ES-I3 (cell line): ENCODE data around the gene PCSK2.

Experiments used
- H3K36me3 ChIP-seq: 2 replicates; pipeline ENCODE4 v1.6.1; 2013; ENCODE audit warnings: mild to moderate bottlenecking, low read length, control low read depth, moderate library complexity; ENCODE audit not compliant: insufficient read depth
- H3K4me1 ChIP-seq: 2 replicates; pipeline ENCODE4 v1.6.1; 2013; ENCODE audit warnings: mild to moderate bottlenecking, control low read depth, low read length; ENCODE audit not compliant: insufficient read depth
- H3K9ac ChIP-seq: 2 replicates; pipeline ENCODE4 v1.6.1; 2013; ENCODE audit warnings: low read depth, mild to moderate bottlenecking, low read length, moderate library complexity
- H3K9me3 ChIP-seq: 2 replicates; pipeline ENCODE4 v1.6.1; 2013; ENCODE audit warnings: mild to moderate bottlenecking, low read length, moderate library complexity; ENCODE audit not compliant: control insufficient read depth, insufficient read depth

PCSK2 gene

GRCh38 chr20:17379651-17380050 lies 152.8 kb downstream of the PCSK2 start:
- H3K36me3 ChIP-seq: no peaks in the 10 kb centered on the region
- H3K9ac ChIP-seq: no peak overlapping the region
- peaks cover 4% of the 10 kb centered on the region for H3K4me1 ChIP-seq
- H3K9me3 ChIP-seq: no peaks in the 10 kb centered on the region

DNA sequence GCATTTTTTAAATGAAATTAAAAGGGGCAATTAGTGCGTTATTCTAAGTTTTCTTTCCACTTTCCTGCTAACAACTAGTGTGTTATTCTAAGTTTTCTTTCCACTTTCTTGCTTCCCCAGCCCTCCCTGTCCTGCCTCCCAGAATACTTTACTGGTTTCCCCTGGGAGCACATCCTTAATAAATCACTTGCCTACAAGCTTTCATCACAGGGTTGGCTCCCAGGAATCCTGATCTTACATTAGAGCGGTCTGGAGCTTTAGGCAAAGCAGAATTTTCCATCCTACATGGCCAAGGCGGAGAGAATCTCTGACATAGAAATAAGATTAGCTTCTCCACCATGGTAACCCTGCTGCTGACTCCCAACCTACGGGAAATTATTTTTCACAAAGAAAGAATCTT lies 154.0 kb downstream of the PCSK2 start:
- Histone ChIP-seq H3K36me3 (no peaks in the 10 kb centered on the region), H3K9ac (no peak overlapping the region), H3K9me3 (no peaks in the 10 kb centered on the region), H3K4me1 (peaks cover 4% of the 10 kb centered on the region)

DNA sequence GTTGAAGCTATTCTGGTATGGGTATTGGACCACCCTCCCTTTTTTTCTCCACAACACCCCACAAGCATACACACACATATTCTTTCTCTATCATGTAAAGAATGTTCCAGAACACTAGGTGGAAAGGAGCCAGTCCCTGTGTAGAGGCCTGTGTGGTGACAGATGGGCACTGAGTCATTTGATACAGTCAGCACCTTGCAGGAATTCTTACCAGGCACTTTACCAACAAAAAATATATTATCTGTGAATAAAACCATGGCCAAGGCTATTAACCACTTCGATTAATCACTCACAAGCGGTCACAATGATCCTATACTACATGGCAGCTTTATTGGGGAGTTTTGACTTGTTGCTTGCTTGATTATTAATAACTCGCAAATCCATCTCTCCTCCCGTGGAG lies 154.9 kb downstream of the PCSK2 start:
- Histone ChIP-seq H3K9me3 (no peaks in the 10 kb centered on the region), H3K9ac (no peak overlapping the region), H3K4me1 (peaks cover 4% of the 10 kb centered on the region), H3K36me3 (no peaks in the 10 kb centered on the region)

GRCh38 chr20:17385798-17386197 lies 159.0 kb downstream of the PCSK2 start:
- Histone ChIP-seq H3K36me3 (no peaks in the 10 kb centered on the region), H3K9me3 (no peaks in the 10 kb centered on the region), H3K4me1 (no peaks in the 10 kb centered on the region), H3K9ac (no peak overlapping the region)

DNA sequence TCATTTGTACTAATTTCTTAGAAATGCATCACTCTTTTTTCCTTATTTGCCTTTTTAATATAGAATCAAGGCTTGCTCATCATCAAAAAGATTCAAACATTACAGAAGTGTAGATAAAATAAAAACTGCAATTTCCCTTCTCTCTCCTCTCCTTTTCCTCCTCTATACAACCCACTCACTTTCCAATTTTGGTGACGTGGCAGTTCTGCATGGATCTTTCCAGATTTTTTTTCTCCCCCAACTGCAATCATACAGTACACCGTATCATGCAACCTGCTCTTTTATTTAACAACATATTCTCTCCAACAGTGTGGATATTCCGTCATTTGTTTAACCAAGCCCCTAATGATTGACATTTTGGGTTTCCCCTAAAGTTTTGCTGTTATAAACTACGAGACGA lies 163.8 kb downstream of the PCSK2 start:
- Histone ChIP-seq H3K36me3 (no peaks in the 10 kb centered on the region), H3K9ac (no peak overlapping the region), H3K4me1 (no peaks in the 10 kb centered on the region)

DNA sequence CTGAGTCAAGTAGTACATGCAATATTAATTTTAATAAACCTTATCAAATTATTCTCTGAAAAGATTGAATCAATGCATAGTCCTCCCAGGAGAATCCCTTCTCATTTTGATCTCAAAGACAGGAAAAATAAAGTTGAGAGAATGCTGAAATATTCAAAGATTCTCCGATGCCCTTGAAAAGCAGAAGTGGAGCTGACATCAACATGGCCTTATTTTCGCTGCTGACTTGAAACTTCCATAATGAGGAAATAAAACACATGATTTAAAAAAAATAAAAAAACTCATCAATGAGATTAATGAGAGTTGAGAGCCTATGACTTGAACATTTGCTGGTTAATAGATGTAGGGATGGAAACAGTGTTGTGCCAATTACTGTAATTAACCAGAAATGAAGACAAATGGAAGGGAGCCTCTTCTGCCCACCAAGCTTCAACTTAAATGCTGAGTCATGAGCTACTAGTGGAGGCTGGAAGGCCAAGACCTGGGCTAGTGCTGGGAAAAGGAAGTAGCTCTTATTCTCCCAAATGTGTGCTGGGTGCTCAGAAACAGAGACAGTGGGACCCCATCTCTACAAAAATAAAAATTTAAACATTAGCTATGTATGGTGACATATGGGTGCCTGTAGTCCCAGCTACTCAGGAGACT lies 164.4 kb downstream of the PCSK2 start:
- H3K9me3 ChIP-seq: no peaks in the 10 kb centered on the region
- H3K36me3 ChIP-seq: no peaks in the 10 kb centered on the region
- no peaks in the 10 kb centered on the region for H3K4me1 ChIP-seq

More for the DNA sequence above, 163.8 kb downstream of the PCSK2 start:
- no peaks in the 10 kb centered on the region for H3K9me3 ChIP-seq

DNA sequence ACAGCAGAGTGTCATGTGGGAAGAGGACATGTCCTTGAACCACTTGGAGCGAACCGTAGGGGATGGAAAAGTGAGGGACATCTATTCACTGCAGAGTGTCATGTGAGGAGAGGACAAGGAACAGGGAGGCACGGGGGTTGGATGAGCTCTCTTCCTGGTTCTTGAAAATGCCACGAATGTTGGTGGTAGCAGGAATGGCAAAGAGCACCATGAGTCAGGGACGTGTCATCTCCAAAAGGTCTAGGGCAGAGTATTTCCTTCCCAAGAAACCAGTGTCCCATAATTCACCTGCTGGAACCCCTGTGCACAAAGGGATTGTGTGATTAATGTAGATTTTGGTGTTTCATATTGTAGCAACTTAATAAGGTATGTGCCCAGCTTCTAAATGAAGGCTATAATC lies 167.6 kb downstream of the PCSK2 start:
- no peaks in the 10 kb centered on the region for H3K4me1 ChIP-seq
- no peaks in the 10 kb centered on the region for H3K36me3 ChIP-seq
- no peaks in the 10 kb centered on the region for H3K9me3 ChIP-seq
- no peak overlapping the region for H3K9ac ChIP-seq

More for the DNA sequence above, 164.4 kb downstream of the PCSK2 start:
- no peak overlapping the region for H3K9ac ChIP-seq

GRCh38 chr20:17395729-17396128 lies 168.9 kb downstream of the PCSK2 start:
- H3K9ac ChIP-seq: no peak overlapping the region
- no peaks in the 10 kb centered on the region for H3K9me3 ChIP-seq
- no peaks in the 10 kb centered on the region for H3K36me3 ChIP-seq
- no peaks in the 10 kb centered on the region for H3K4me1 ChIP-seq

DNA sequence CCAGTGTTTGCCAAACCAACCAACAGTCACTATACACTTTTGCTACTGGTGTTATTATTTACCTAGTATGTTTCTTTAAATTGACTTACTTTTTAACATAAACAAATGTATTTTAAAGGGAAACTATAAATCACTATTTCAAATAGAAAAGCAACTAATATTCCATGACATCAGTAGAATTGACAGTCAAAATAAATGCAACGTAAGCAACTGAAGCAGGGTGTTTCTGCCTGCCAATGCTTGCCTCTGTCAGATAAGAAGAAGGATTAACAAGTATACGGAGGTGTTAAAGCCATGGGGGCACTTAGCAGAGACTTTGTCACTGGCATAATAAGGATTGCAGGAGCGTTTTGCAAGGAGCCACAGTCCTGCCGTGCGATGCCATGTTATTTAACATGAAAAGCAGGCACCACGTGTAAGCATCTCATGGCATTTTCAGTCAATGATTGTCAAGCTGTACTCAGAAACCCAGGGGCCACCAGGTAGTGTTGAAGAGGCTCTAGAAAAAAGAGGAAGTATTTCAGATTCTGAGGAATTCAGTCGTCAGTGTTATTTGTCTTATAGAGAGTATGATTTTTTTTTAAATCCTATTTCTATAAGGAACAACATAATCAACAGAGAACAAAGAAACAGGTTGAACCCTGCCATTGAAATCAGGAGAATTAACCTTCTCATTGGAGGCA lies 172.6 kb downstream of the PCSK2 start:
- no peaks in the 10 kb centered on the region for H3K9me3 ChIP-seq
- no peaks in the 10 kb centered on the region for H3K36me3 ChIP-seq
- H3K4me1 ChIP-seq: no peaks in the 10 kb centered on the region

DNA sequence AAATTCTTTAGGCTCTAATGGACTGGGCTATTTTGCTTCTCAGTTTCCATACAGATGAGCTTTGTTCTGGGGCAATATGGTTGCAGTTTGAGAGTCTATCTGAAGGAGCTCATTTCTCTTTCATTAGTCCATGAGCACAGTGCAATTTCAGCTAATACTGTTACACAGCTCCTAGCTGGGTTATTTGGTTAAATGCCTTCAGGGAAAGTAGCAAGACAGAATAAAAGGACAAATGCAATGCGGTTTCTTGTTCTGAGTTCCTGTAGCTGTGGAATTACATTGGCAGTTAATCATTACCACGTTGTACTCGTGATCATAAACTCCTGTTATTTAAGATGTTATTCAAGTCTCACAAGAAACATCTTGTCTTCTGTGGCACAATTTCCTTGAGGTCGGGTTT lies 176.6 kb downstream of the PCSK2 start:
- Histone ChIP-seq H3K36me3 (no peaks in the 10 kb centered on the region), H3K9ac (no peak overlapping the region), H3K4me1 (no peaks in the 10 kb centered on the region), H3K9me3 (no peaks in the 10 kb centered on the region)

More for the DNA sequence above, 172.6 kb downstream of the PCSK2 start:
- H3K9ac ChIP-seq: no peak overlapping the region

- H3K4me1 ChIP-seq: no peaks in the 10 kb centered on the region
These were observed 179.3 kb downstream of the PCSK2 start for GRCh38 chr20:17406051-17406590.

GRCh38 chr20:17407550-17407949 lies 180.7 kb downstream of the PCSK2 start:
- Histone ChIP-seq H3K4me1 (no peaks in the 10 kb centered on the region), H3K9ac (no peak overlapping the region), H3K9me3 (no peaks in the 10 kb centered on the region), H3K36me3 (no peaks in the 10 kb centered on the region)

More at GRCh38 chr20:17406051-17406590, 179.3 kb downstream of the PCSK2 start:
- H3K36me3 ChIP-seq: no peaks in the 10 kb centered on the region
- no peaks in the 10 kb centered on the region for H3K9me3 ChIP-seq
- no peak overlapping the region for H3K9ac ChIP-seq

GRCh38 chr20:17417225-17417624 lies 190.4 kb downstream of the PCSK2 start:
- H3K36me3 ChIP-seq: no peaks in the 10 kb centered on the region
- H3K9me3 ChIP-seq: no peaks in the 10 kb centered on the region
- H3K4me1 ChIP-seq: no peaks in the 10 kb centered on the region
- H3K9ac ChIP-seq: no peak overlapping the region

- no peak overlapping the region for H3K9ac ChIP-seq
- H3K4me1 ChIP-seq: no peaks in the 10 kb centered on the region
- H3K9me3 ChIP-seq: no peaks in the 10 kb centered on the region
- H3K36me3 ChIP-seq: no peaks in the 10 kb centered on the region
These were observed 191.9 kb downstream of the PCSK2 start for GRCh38 chr20:17418737-17419136.

DNA sequence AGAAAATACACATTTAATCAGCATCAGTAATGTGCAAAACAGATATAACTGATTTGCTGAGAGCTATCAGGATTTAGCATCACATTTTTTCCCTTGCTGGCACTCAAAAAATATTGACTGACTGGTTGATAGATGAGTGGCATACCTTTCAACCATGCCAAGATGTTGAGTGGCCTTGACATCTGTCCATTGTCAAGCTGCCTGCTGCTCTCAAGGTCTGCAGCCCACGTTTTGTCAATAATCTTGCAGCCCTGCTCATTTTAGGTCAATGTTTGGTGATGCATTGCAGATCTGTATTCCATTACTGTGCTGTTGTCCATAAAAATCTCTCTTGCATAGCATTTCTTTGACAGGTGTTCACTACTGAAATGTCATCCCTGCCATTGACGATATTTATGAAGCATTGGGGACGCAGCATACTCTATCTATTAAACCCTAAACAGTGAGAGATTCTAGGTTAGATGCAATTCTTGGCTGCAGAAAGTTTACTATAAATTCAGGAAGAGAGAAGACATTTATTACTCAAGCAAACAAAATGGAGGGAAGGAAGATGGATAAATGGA lies 192.7 kb downstream of the PCSK2 start:
- no peaks in the 10 kb centered on the region for H3K9me3 ChIP-seq
- no peaks in the 10 kb centered on the region for H3K4me1 ChIP-seq
- no peak overlapping the region for H3K9ac ChIP-seq
- H3K36me3 ChIP-seq: no peaks in the 10 kb centered on the region
